Activated T-cell treated with anti-CD3 and anti-CD28 coated beads for 24 hours (primary cell): ENCODE results near the gene PGRMC2.
"Not testable (repeated sequence)": the region's sequence is repeated elsewhere in the genome, so short reads cannot be mapped to it uniquely, and the experiment has no call there.

Experiments
- DNase-seq: peaks from one replicate; pipeline ENCODE4 v3.0.0-alpha.2; 2020; ENCODE audit warnings: low read depth

The PGRMC2 gene

GRCh38 chr4:128267171-128267570 is 20.4 kb downstream of the PGRMC2 start:
- not testable (repeated sequence) for DNase-seq

GRCh38 chr4:128265550-128265949 is 22.1 kb downstream of the PGRMC2 start:
- DNase-seq: not testable (repeated sequence)

GRCh38 chr4:128259889-128260288 is 27.7 kb downstream of the PGRMC2 start:
- DNase-seq: not testable (repeated sequence)

GRCh38 chr4:128258166-128258565 is 29.4 kb downstream of the PGRMC2 start:
- DNase-seq: not testable (repeated sequence)

- no peak for DNase-seq
Measured at GRCh38 chr4:128256539-128256938, 31.1 kb downstream of the PGRMC2 start.

- DNase-seq: no peak
Measured at GRCh38 chr4:128255906-128256305, 31.7 kb downstream of the PGRMC2 start.

- no peak for DNase-seq
Measured at GRCh38 chr4:128249787-128250668, 37.6 kb downstream of the PGRMC2 start.

GRCh38 chr4:128247906-128248305 is 39.7 kb downstream of the PGRMC2 start:
- DNase-seq: no peak

GRCh38 chr4:128245391-128245790 is 42.2 kb downstream of the PGRMC2 start:
- not testable (repeated sequence) for DNase-seq

GRCh38 chr4:128244379-128244778 is 43.2 kb downstream of the PGRMC2 start:
- DNase-seq: no peak

GRCh38 chr4:128242601-128243000 is 45.0 kb downstream of the PGRMC2 start:
- DNase-seq: no peak

- no peak for DNase-seq
Measured at GRCh38 chr4:128241981-128242380, 45.6 kb downstream of the PGRMC2 start.

GRCh38 chr4:128241425-128241913 is 46.1 kb downstream of the PGRMC2 start:
- no peak for DNase-seq

- no peak for DNase-seq
Measured at GRCh38 chr4:128241019-128241418, 46.6 kb downstream of the PGRMC2 start.

GRCh38 chr4:128234836-128235235 is 52.8 kb downstream of the PGRMC2 start:
- no peak for DNase-seq

GRCh38 chr4:128232719-128233118 is 54.9 kb downstream of the PGRMC2 start:
- DNase-seq: no peak

GRCh38 chr4:128228845-128229795 is 58.5 kb downstream of the PGRMC2 start:
- no peak for DNase-seq

- DNase-seq: no peak
Measured at GRCh38 chr4:128227991-128228571, 59.5 kb downstream of the PGRMC2 start.

- no peak for DNase-seq
Measured at GRCh38 chr4:128225148-128225547, 62.5 kb downstream of the PGRMC2 start.

- no peak for DNase-seq
Measured at GRCh38 chr4:128221586-128221985, 66.0 kb downstream of the PGRMC2 start.

- DNase-seq: no peak
Measured at GRCh38 chr4:128220286-128221235, 67.1 kb downstream of the PGRMC2 start.
